K562 (cell line): Measurements from ENCODE around the gene NXN. TPM values are rescaled to one million over a fixed set of nuclear protein-coding genes. Genes with fewer than 3 reads are reported as not detected.
"Not testable (repeated sequence)": the region's sequence is repeated elsewhere in the genome, so short reads cannot be mapped to it uniquely, and the experiment has no call there.

ENCODE experiments used
- ATAC-seq: fragments of 200-7000 bp; cut with Tn5 transposase; 3 replicates; pipeline ENCODE4 v1.9.1; 2020; ENCODE audit warnings: moderate library complexity
- BruUV-seq: library from RNA; stranded (reverse); fragments of 400-500 nt; replicated peaks from 2 replicates; lab custom pipeline; 2021; lab: Mats Ljungman, UMichigan
- CTCF ChIA-PET: fragments of 300-600 bp; formaldehyde crosslinking; extraction: SDS; loops from one replicate; lab custom pipeline; 2021; ENCODE audit warnings: low intra/inter-chr PET ratio; lab: Yijun Ruan, JAX
- POLR2A ChIA-PET: fragments of 300-600, 350-650 bp; sonication (Branson Sonifier 250); formaldehyde crosslinking; extraction: SDS; loops from one replicate; lab custom pipeline; 2021; ENCODE audit warnings: antibody characterized with exemption, inconsistent platforms; lab: Yijun Ruan, JAX
- DNase-seq, 4 experiments: peaks; one replicate each; pipeline versions ENCODE4 v3.0.0 to v3.0.0-alpha.2; 2011 to 2018; ENCODE audit warnings: low spot score in 3 of 4, mixed read lengths in 3 of 4; ENCODE audit errors: extremely low read depth in 1 of 4
- FAIRE-seq: peaks from 2 replicates; lab custom pipeline; 2011; peaks lifted over from hg19 to GRCh38; lab: Jason Lieb, UNC
- H2AFZ ChIP-seq: 2 replicates; pipeline ENCODE4 v1.6.0; 2011; ENCODE audit warnings: low read depth, low read length, control low read depth, inconsistent platforms
- H3K27ac ChIP-seq: fragments of 200-600 bp; 3 replicates; pipeline ENCODE4 v1.8.0; 2011; ENCODE audit warnings: low read depth, mild to moderate bottlenecking, control low read depth, inconsistent platforms, low read length, moderate library complexity, mixed read lengths; ENCODE audit errors: extremely low read depth
- H3K27me3 ChIP-seq, 2 experiments: fragments of 300-600 bp in 1 of 2; 2 replicates in 1 of 2; 3 replicates in 1 of 2; pipeline versions ENCODE4 v1.6.0 to v1.8.0; 2011; ENCODE audit warnings: inconsistent platforms in 2 of 2, low read length in 2 of 2, mild to moderate bottlenecking in 1 of 2, mixed read lengths in 1 of 2, moderate library complexity in 1 of 2; ENCODE audit not compliant: control insufficient read depth in 2 of 2, insufficient read depth in 2 of 2
- H3K36me3 ChIP-seq: fragments of 300-600 bp; 3 replicates; pipeline ENCODE4 v1.8.0; 2011; ENCODE audit warnings: mild to moderate bottlenecking, low read length, inconsistent platforms; ENCODE audit not compliant: control insufficient read depth, insufficient read depth
- H3K4me1 ChIP-seq, 2 experiments: fragments of 200-600 bp in 1 of 2; replicated peaks in 1 of 2; 2 replicates in 1 of 2; 3 replicates in 1 of 2; pipeline versions ENCODE4 v1.5.1 to v1.8.0; 2011; ENCODE audit warnings: inconsistent platforms in 2 of 2, low read length in 2 of 2, mild to moderate bottlenecking in 1 of 2, mixed read lengths in 1 of 2, moderate library complexity in 1 of 2; ENCODE audit not compliant: control insufficient read depth in 2 of 2, insufficient read depth in 2 of 2
- H3K4me2 ChIP-seq: 2 replicates; pipeline ENCODE4 v1.6.1; 2011; ENCODE audit warnings: low read length, control low read depth, inconsistent platforms, mixed read lengths; ENCODE audit not compliant: insufficient read depth
- H3K4me3 ChIP-seq: fragments of 200-600 bp; sonication (generic), shearing (Covaris generic); 2 replicates; pipeline ENCODE4 v1.5.1; 2016; ENCODE audit warnings: control low read depth, inconsistent platforms
- H3K79me2 ChIP-seq: fragments of 200-600 bp; 3 replicates; pipeline ENCODE4 v1.8.0; 2011; ENCODE audit warnings: low read length, inconsistent platforms; ENCODE audit not compliant: control insufficient read depth, insufficient read depth
- H3K9ac ChIP-seq, 2 experiments: 2 replicates each; pipeline versions ENCODE4 v1.6.0 to v1.6.1; 2011; ENCODE audit warnings: low read depth in 2 of 2, low read length in 2 of 2, control low read depth in 1 of 2, inconsistent platforms in 1 of 2, mild to moderate bottlenecking in 1 of 2, mixed read lengths in 1 of 2; ENCODE audit not compliant: insufficient read depth in 1 of 2
- H3K9me1 ChIP-seq: one replicate; pipeline ENCODE4 v1.6.0; 2011; ENCODE audit warnings: inconsistent platforms, mild to moderate bottlenecking, low read length, moderate library complexity; ENCODE audit not compliant: control insufficient read depth, insufficient read depth
- H3K9me3 ChIP-seq: replicated peaks from 2 replicates; pipeline ENCODE4 v1.5.1; 2011; ENCODE audit warnings: low read depth, low read length, inconsistent platforms; ENCODE audit not compliant: control insufficient read depth, insufficient read depth
- H4K20me1 ChIP-seq: replicated peaks from 2 replicates; pipeline ENCODE4 v1.6.1; 2011; ENCODE audit warnings: low read length, inconsistent platforms, mixed read lengths; ENCODE audit not compliant: control insufficient read depth, insufficient read depth
- LARP7 ChIP-seq: fragments of 450-650 bp; IDR thresholded peaks from 2 replicates; pipeline ENCODE4 v1.6.1; 2016
- NFE2 ChIP-seq: IDR thresholded peaks from 2 replicates; pipeline ENCODE4 v1.6.1; 2014; ENCODE audit warnings: antibody characterized with exemption, low read depth
- SAFB ChIP-seq: fragments of 200-400 bp; formaldehyde crosslinking; IDR thresholded peaks from 2 replicates; pipeline ENCODE4 v1.6.1; 2017; ENCODE audit warnings: low read depth, low read length, borderline replicate concordance
- WGBS: fragments of 100-300 bp; shearing (Covaris generic); methylation state at CpG from one replicate; pipeline ENCODE4 v1.1.6; 2016; ENCODE audit warnings: low coverage, mixed read lengths; ENCODE audit not compliant: insufficient coverage; ENCODE audit errors: missing lambda C conversion rate; 5-methylcytosine and 5-hydroxymethylcytosine counted together
- in situ Hi-C: fragments of 300-500 bp; cut with MboI; formaldehyde crosslinking; loops from 4 replicates; pipeline ENCODE4 v1.15.0; 2018; ENCODE audit warnings: inconsistent platforms, mixed read lengths
- intact Hi-C: fragments of 100-400 bp; cut with micrococcal nuclease; formaldehyde crosslinking; loops from 2 replicates; pipeline ENCODE4 v1.14.2; 2022
- polyA plus RNA-seq, 8 experiments: library from polyadenylated mRNA; depleted of rRNA in 4 of 8; stranded (reverse) in 5 of 8; unstranded in 3 of 8; fragments of >200 nt; fragmentation: Nextera tagmentation in 2 of 8; fragmentation: Illumina TruSeq in 1 of 8; extraction: Ambion mirVana in 2 of 8; extraction: Trizol in 1 of 8; gene quantifications; 2 replicates each; pipeline versions ENCODE4 v1.2.1 to v1.2.3, GENCODE V29; 2011 to 2014; ENCODE audit warnings: inconsistent platforms in 1 of 8, missing spikeins in 1 of 8
- total RNA-seq, 7 experiments: library from RNA; depleted of rRNA in 6 of 7; stranded (reverse); fragments of >200 nt in 6 of 7; fragmentation: Illumina TruSeq in 2 of 7; extraction: Trizol in 2 of 7; gene quantifications; 2 replicates each; pipeline versions ENCODE4 v1.2.1 to v1.2.3, GENCODE V29; 2011 to 2021; ENCODE audit warnings: low replicate concordance in 1 of 7

NXN gene
- total and polyA plus RNA-seq, 9 of the 15 experiments (the other 6 are each of a cell fraction or from before 2014, with no cell fraction given) = 0.08 to 0.39 (median 0.29) TPM; not detected in 5

- TF ChIP-seq NFE2 (no peak), LARP7 (no peak), SAFB (no peak)
- in situ Hi-C loops (loop anchor here (5.0 kb wide), 1 partner anchor 265 kb away; no protein-coding TSS in a partner anchor), intact Hi-C loops (no loop called here)
- ChIA-PET POLR2A (interaction anchor here (0.7 to 1.2 kb wide), 3 partner anchors 10 to 380 kb away, joined by 3 to 9 read pairs (median 3); partner anchors contain the start of genes GLOD4 and MRM3), CTCF (interaction anchor here (0.7 kb wide), 1 partner anchor 208 kb away, joined by 3 read pairs; no protein-coding TSS in a partner anchor)
- Histone ChIP-seq H2AFZ (no peak overlapping the region), H3K4me1 (peaks cover 0 to 4% of the 10 kb centered on the region in 2 experiments; a peak in 1 of 5 replicates), H3K79me2 (no peaks in the 10 kb centered on the region), H3K9ac (no peak overlapping the region), H3K27ac (no peak overlapping the region), H3K4me2 (no peak overlapping the region), H3K27me3 (no peaks in the 10 kb centered on the region), H3K4me3 (no peak overlapping the region), H3K36me3 (peaks cover 50% of the 10 kb centered on the region; the same call in 2 of the 3 replicates), H3K9me1 (no peaks in the 10 kb centered on the region), H3K9me3 (no peaks in the 10 kb centered on the region), H4K20me1 (0 out of 2 replicates have a peak, but pooled peaks cover 3% of the 10 kb centered on the region)
- DNase-seq = no peak
- 94% methylated on average over 9 of the region's 19 CpGs for WGBS
- FAIRE-seq = no peak
- no TSS peak for BruUV-seq
- no peak for ATAC-seq
Observed at GRCh38 chr17:791829-792228, 187.7 kb downstream of the NXN start.

- CTCF ChIA-PET, intact Hi-C loops: not testable (repeated sequence)
- in situ Hi-C loops = loop anchor here (5.0 kb wide), 1 partner anchor 266 kb away; no protein-coding TSS in a partner anchor
Observed at GRCh38 chr17:790874-791247, 188.7 kb downstream of the NXN start.

More at GRCh38 chr17:790874-791247, 188.7 kb downstream of the NXN start:
- ATAC-seq, H3K27ac ChIP-seq, BruUV-seq, FAIRE-seq, H3K9ac ChIP-seq, H2AFZ ChIP-seq, H3K4me1 ChIP-seq, H3K4me2 ChIP-seq, H3K9me1 ChIP-seq, DNase-seq, H3K9me3 ChIP-seq, H3K27me3 ChIP-seq, POLR2A ChIA-PET, H4K20me1 ChIP-seq, H3K79me2 ChIP-seq, H3K4me3 ChIP-seq: not testable (repeated sequence)
- WGBS = 97% methylated on average over 3 of the region's 12 CpGs
- peaks cover 56% of the 10 kb centered on the region; the same call in 2 of the 3 replicates for H3K36me3 ChIP-seq
